Activated CD4-positive, alpha-beta T cell treated with anti-CD3 and anti-CD28 coated beads, Interleukin-2, Interleukin-6, amounts not matched to agents 100 ng/mL and 50 ng/mL, durations not matched to agents 16 hours and 8 hours (primary cell): ENCODE measurements around the gene NFYA.

Experiments
- DNase-seq: peaks from one replicate; pipeline ENCODE4 v3.0.0-alpha.2; 2020

Gene NFYA

GRCh38 chr6:41047306-41047705 is 25.5 kb upstream of the NFYA start:
- DNase-seq: no peak

- DNase-seq: no peak
Measured at GRCh38 chr6:41047745-41048732, 24.7 kb upstream of the NFYA start.

GRCh38 chr6:41049521-41049920 is 23.3 kb upstream of the NFYA start:
- no peak for DNase-seq

GRCh38 chr6:41049955-41050354 is 22.8 kb upstream of the NFYA start:
- no peak for DNase-seq

- DNase-seq: no peak
Measured at GRCh38 chr6:41050536-41050935, 22.2 kb upstream of the NFYA start.

GRCh38 chr6:41051873-41052272 is 20.9 kb upstream of the NFYA start:
- DNase-seq: no peak

GRCh38 chr6:41053041-41053440 is 19.7 kb upstream of the NFYA start, which contains the start of gene APOBEC2:
Gene APOBEC2 (plus strand): TSS chr6:41053202. CDS start chr6:41053348, 146 bp downstream.
- no peak for DNase-seq

- DNase-seq: no peak
Measured at GRCh38 chr6:41054511-41054910, 18.3 kb upstream of the NFYA start.

GRCh38 chr6:41055149-41055548 is 17.6 kb upstream of the NFYA start:
- no peak for DNase-seq

- no peak for DNase-seq
Measured at GRCh38 chr6:41056768-41057490, 15.8 kb upstream of the NFYA start.

GRCh38 chr6:41058783-41059181 is 14.0 kb upstream of the NFYA start:
- no peak for DNase-seq

- no peak for DNase-seq
Measured at GRCh38 chr6:41059556-41059955, 13.2 kb upstream of the NFYA start.

- DNase-seq: no peak
Measured at GRCh38 chr6:41061196-41061726, 11.5 kb upstream of the NFYA start.

- DNase-seq: no peak
Measured at GRCh38 chr6:41062056-41062455, 10.7 kb upstream of the NFYA start.

- DNase-seq: no peak
Measured at GRCh38 chr6:41063884-41064285, 8.9 kb upstream of the NFYA start.

GRCh38 chr6:41064841-41065240 is 7.9 kb upstream of the NFYA start:
- DNase-seq: no peak

GRCh38 chr6:41065550-41066026 is 7.2 kb upstream of the NFYA start:
- no peak for DNase-seq

- DNase-seq: peak; percentile 60
Measured at GRCh38 chr6:41066867-41067304, 5.9 kb upstream of the NFYA start.

GRCh38 chr6:41071501-41071922 is 1.3 kb upstream of the NFYA start:
- DNase-seq: no peak

GRCh38 chr6:41071923-41072835 is 595 bp upstream of the NFYA start, which contains the start of gene OARD1:
Gene OARD1 (minus strand): TSS chr6:41072356. CDS start chr6:41071634, 722 bp downstream.
- DNase-seq: peak; percentile 100

- DNase-seq: peak; percentile 91
Measured at GRCh38 chr6:41073203-41073967, 611 bp downstream of the NFYA start.
